HCT116 (cell line): ENCODE data around the gene CDKL5. TPM values are rescaled to one million over a fixed set of nuclear protein-coding genes. Genes with fewer than 3 reads are reported as not detected.

Experiments
- ATAC-seq: fragments of 200-7000 bp; cut with Tn5 transposase; 2 replicates; pipeline ENCODE4 v1.9.1; 2020; ENCODE audit warnings: mild to moderate bottlenecking, moderate library complexity
- BruUV-seq: library from RNA; stranded (reverse); fragments of 400-500 nt; replicated peaks from 2 replicates; lab custom pipeline; 2021; lab: Mats Ljungman, UMichigan
- CTCF ChIA-PET: fragments of 300-600 bp; sonication (Branson Sonifier 250); formaldehyde crosslinking; loops from one replicate; lab custom pipeline; 2021; ENCODE audit warnings: antibody characterized with exemption; lab: Charles Lee
- POLR2A ChIA-PET: fragments of 300-600, 350-600 bp; sonication (Branson Sonifier 250); formaldehyde crosslinking; loops from one replicate; lab custom pipeline; 2021; ENCODE audit warnings: antibody characterized with exemption; lab: Charles Lee
- RAD21 ChIA-PET, 2 experiments: fragments of 300-600 bp; sonication (Branson Sonifier 250); formaldehyde crosslinking; loops; one replicate each; lab custom pipeline; 2023; ENCODE audit warnings: low total read pairs in 2 of 2; ENCODE audit not compliant: uncharacterized antibody in 2 of 2, unreplicated experiment in 2 of 2, low non-redundant PET in 1 of 2; lab: Charles Lee
- DNase-seq: peaks from one replicate; pipeline ENCODE4 v3.0.0-alpha.2; 2010; ENCODE audit warnings: low read depth, low spot score
- H2AFZ ChIP-seq: fragments of 200-600 bp; shearing (Covaris generic), sonication (generic); 2 replicates; pipeline ENCODE4 v1.6.1; 2017; ENCODE audit warnings: low read depth, mixed run types, mixed read lengths, antibody characterized with exemption, low read length; ENCODE audit not compliant: poor library complexity, severe bottlenecking
- H3K27ac ChIP-seq: 2 replicates; pipeline ENCODE4 v1.5.1; 2012; ENCODE audit warnings: low read depth, low read length
- H3K27me3 ChIP-seq: fragments of 200-600 bp; sonication (generic); 2 replicates; pipeline ENCODE4 v1.6.1; 2016; ENCODE audit warnings: mixed run types, low read length, mixed read lengths; ENCODE audit not compliant: insufficient read depth
- H3K36me3 ChIP-seq, 2 experiments: fragments of 200-500 bp in 1 of 2; fragments of 200-600 bp in 1 of 2; sonication (Bioruptor generic) in 1 of 2; sonication (generic) in 1 of 2; 2 replicates each; pipeline versions ENCODE4 v1.5.1 to v1.6.1; 2014 to 2016; ENCODE audit warnings: low read length in 2 of 2, inconsistent platforms in 1 of 2, mixed read lengths in 1 of 2, mixed run types in 1 of 2; ENCODE audit not compliant: insufficient read depth in 2 of 2, control insufficient read depth in 1 of 2
- H3K4me1 ChIP-seq, 2 experiments: fragments of 200-600 bp in 1 of 2; sonication (generic) in 1 of 2; 2 replicates each; pipeline versions ENCODE4 v1.5.1 to v1.6.1; 2012 to 2017; ENCODE audit warnings: low read length in 2 of 2, inconsistent platforms in 1 of 2, mild to moderate bottlenecking in 1 of 2, mixed read lengths in 1 of 2, mixed run types in 1 of 2, moderate library complexity in 1 of 2; ENCODE audit not compliant: insufficient read depth in 2 of 2, control insufficient read depth in 1 of 2
- H3K4me2 ChIP-seq: fragments of 200-600 bp; sonication (generic); 2 replicates; pipeline ENCODE4 v1.6.1; 2017; ENCODE audit warnings: mixed run types, low read length, mixed read lengths
- H3K4me3 ChIP-seq, 2 experiments: fragments of 200-600 bp in 1 of 2; sonication (generic) in 1 of 2; replicated peaks in 1 of 2; 2 replicates each; pipeline ENCODE4 v1.5.1; 2011 to 2016; ENCODE audit warnings: low read length in 2 of 2, control low read depth in 1 of 2, low read depth in 1 of 2, mild to moderate bottlenecking in 1 of 2, mixed read lengths in 1 of 2, mixed run types in 1 of 2
- H3K79me2 ChIP-seq: fragments of 200-600 bp; sonication (generic); 2 replicates; pipeline ENCODE4 v1.6.1; 2017; ENCODE audit warnings: mild to moderate bottlenecking, mixed run types, low read length, moderate library complexity, mixed read lengths; ENCODE audit not compliant: insufficient read depth
- H3K9ac ChIP-seq: fragments of 200-600 bp; sonication (generic); 2 replicates; pipeline ENCODE4 v1.6.1; 2016; ENCODE audit warnings: low read length, mixed read lengths
- H3K9me2 ChIP-seq: fragments of 200-600 bp; sonication (generic), shearing (Covaris generic); 2 replicates; pipeline ENCODE4 v1.6.1; 2017; ENCODE audit warnings: mixed run types, mild to moderate bottlenecking, moderate library complexity; ENCODE audit not compliant: insufficient read depth
- H3K9me3 ChIP-seq, 2 experiments: fragments of 200-500 bp in 1 of 2; fragments of 200-600 bp in 1 of 2; sonication (Bioruptor generic) in 1 of 2; sonication (generic) in 1 of 2; 2 replicates each; pipeline ENCODE4 v1.6.1; 2014 to 2017; ENCODE audit warnings: low read length in 2 of 2, mixed read lengths in 2 of 2, inconsistent platforms in 1 of 2, low read depth in 1 of 2, mild to moderate bottlenecking in 1 of 2, mixed run types in 1 of 2, moderate library complexity in 1 of 2; ENCODE audit not compliant: control insufficient read depth in 1 of 2, insufficient read depth in 1 of 2
- H4K20me1 ChIP-seq: fragments of 200-600 bp; sonication (generic), shearing (Covaris generic); 2 replicates; pipeline ENCODE4 v1.6.1; 2017; ENCODE audit warnings: mixed run types, mild to moderate bottlenecking, moderate library complexity; ENCODE audit not compliant: insufficient read depth
- CEBPB ChIP-seq: IDR thresholded peaks from 2 replicates; pipeline ENCODE4 v1.6.1; 2012; ENCODE audit warnings: low read depth
- EGR1 ChIP-seq: IDR thresholded peaks from 2 replicates; pipeline ENCODE4 v1.6.1; 2012; ENCODE audit warnings: low read depth
- FOSL1 ChIP-seq: IDR thresholded peaks from 2 replicates; pipeline ENCODE4 v1.6.1; 2012; ENCODE audit warnings: low read depth
- POLR2AphosphoS5 ChIP-seq: IDR thresholded peaks from 2 replicates; pipeline ENCODE4 v1.6.1; 2011; ENCODE audit warnings: mild to moderate bottlenecking, low read depth, low read length, moderate library complexity
- RAD21 ChIP-seq: IDR thresholded peaks from 2 replicates; pipeline ENCODE4 v1.6.1; 2012; ENCODE audit warnings: low read depth, mild to moderate bottlenecking
- REST ChIP-seq: IDR thresholded peaks from 2 replicates; pipeline ENCODE4 v1.6.1; 2012; ENCODE audit warnings: low read depth
- ZNF274 ChIP-seq: fragments of 200-500 bp; sonication (Bioruptor generic); IDR thresholded peaks from 2 replicates; pipeline ENCODE4 v1.6.1; 2014; ENCODE audit warnings: mild to moderate bottlenecking, low read depth, low read length, inconsistent platforms
- intact Hi-C: fragments of 100-400 bp; cut with micrococcal nuclease; formaldehyde crosslinking; loops from 2 replicates; pipeline ENCODE4 v1.10.0; 2022
- total RNA-seq: library from RNA; stranded (reverse); gene quantifications from one replicate; pipeline ENCODE4 v1.2.1, GENCODE V29; 2021; ENCODE audit not compliant: unreplicated experiment
- TF ChIP-seq, protein P1 (sequence below): IDR thresholded peaks from 2 replicates; pipeline ENCODE4 v1.6.1; 2011; ENCODE audit warnings: mild to moderate bottlenecking, low read length, moderate library complexity; ENCODE audit not compliant: insufficient replicate concordance; ENCODE audit errors: extremely low read depth
- TF ChIP-seq, protein P2 (sequence below), 3 experiments: fragments of 200-600 bp in 1 of 3; sonication (generic) in 1 of 3; IDR thresholded peaks in 2 of 3; conservative IDR thresholded peaks in 1 of 3; 2 replicates each; pipeline ENCODE4 v1.5.1; 2012 to 2017; ENCODE audit warnings: low read depth in 2 of 3, low read length in 2 of 3, antibody characterized with exemption in 1 of 3, borderline replicate concordance in 1 of 3, control low read depth in 1 of 3, mild to moderate bottlenecking in 1 of 3, mixed read lengths in 1 of 3, mixed run types in 1 of 3, moderate library complexity in 1 of 3; ENCODE audit not compliant: insufficient read depth in 1 of 3

The CDKL5 gene
- total RNA-seq, 1 experiment from 2014 or later = 2.5 TPM

- no peak overlapping the region for H3K27ac ChIP-seq
- CTCF ChIA-PET = interaction anchor here (1.2 kb wide), 1 partner anchor 198 kb away, joined by 3 read pairs; no protein-coding TSS in a partner anchor
- no peaks in the 10 kb centered on the region for H3K27me3 ChIP-seq
- no peaks in the 10 kb centered on the region for H3K36me3 ChIP-seq
- DNase-seq = no peak
- H3K4me2 ChIP-seq = no peak overlapping the region
- no peaks in the 10 kb centered on the region for H3K9me2 ChIP-seq
- H3K9ac ChIP-seq = no peak overlapping the region
- no peak for TF ChIP-seq CEBPB
- TF ChIP-seq, protein P1, sequence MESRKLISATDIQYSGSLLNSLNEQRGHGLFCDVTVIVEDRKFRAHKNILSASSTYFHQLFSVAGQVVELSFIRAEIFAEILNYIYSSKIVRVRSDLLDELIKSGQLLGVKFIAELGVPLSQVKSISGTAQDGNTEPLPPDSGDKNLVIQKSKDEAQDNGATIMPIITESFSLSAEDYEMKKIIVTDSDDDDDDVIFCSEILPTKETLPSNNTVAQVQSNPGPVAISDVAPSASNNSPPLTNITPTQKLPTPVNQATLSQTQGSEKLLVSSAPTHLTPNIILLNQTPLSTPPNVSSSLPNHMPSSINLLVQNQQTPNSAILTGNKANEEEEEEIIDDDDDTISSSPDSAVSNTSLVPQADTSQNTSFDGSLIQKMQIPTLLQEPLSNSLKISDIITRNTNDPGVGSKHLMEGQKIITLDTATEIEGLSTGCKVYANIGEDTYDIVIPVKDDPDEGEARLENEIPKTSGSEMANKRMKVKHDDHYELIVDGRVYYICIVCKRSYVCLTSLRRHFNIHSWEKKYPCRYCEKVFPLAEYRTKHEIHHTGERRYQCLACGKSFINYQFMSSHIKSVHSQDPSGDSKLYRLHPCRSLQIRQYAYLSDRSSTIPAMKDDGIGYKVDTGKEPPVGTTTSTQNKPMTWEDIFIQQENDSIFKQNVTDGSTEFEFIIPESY = no peak
- TF ChIP-seq ZNF274 = no peak
- H3K9me3 ChIP-seq = no peaks in the 10 kb centered on the region
- POLR2A ChIA-PET = no interaction called here
- BruUV-seq = no TSS peak
- RAD21 ChIA-PET = no interaction called here
- no peaks in the 10 kb centered on the region for H3K4me1 ChIP-seq
- ATAC-seq = no peak
- intact Hi-C loops = no loop called here
- H3K4me3 ChIP-seq = no peak overlapping the region
- no peak overlapping the region for H2AFZ ChIP-seq
- H4K20me1 ChIP-seq = no peaks in the 10 kb centered on the region
- no peaks in the 10 kb centered on the region for H3K79me2 ChIP-seq
These were observed 262.6 kb downstream of the CDKL5 start for GRCh38 chrX:18687856-18688495.

DNA sequence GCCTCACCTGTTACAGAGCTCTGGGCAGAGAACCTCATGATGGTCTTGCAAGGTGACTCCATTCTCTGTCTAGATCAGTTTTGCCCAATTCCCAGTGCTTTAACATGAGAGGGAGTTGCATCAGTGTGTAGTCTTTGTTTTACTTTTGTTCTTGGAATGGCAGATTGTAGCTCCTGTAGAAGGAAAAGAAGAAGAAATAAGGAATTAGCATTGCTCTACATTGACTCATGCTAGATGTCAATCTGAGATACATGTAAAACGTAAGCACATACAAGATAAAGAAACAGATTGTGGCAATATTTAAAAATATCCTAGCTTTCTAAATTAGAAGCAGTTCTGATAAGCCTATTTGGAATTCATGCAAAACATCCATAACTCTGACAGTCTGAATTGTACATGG lies 266.0 kb downstream of the CDKL5 start:
- TF ChIP-seq REST = no peak
- TF ChIP-seq, protein P2, sequence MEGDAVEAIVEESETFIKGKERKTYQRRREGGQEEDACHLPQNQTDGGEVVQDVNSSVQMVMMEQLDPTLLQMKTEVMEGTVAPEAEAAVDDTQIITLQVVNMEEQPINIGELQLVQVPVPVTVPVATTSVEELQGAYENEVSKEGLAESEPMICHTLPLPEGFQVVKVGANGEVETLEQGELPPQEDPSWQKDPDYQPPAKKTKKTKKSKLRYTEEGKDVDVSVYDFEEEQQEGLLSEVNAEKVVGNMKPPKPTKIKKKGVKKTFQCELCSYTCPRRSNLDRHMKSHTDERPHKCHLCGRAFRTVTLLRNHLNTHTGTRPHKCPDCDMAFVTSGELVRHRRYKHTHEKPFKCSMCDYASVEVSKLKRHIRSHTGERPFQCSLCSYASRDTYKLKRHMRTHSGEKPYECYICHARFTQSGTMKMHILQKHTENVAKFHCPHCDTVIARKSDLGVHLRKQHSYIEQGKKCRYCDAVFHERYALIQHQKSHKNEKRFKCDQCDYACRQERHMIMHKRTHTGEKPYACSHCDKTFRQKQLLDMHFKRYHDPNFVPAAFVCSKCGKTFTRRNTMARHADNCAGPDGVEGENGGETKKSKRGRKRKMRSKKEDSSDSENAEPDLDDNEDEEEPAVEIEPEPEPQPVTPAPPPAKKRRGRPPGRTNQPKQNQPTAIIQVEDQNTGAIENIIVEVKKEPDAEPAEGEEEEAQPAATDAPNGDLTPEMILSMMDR (IDR thresholded peaks at IDR 0.05 in 2 of 3, conservative IDR thresholded peaks at IDR 0.05 in 1 of 3; ENCODE audit: borderline replicate concordance in 1 of 3, insufficient read depth in 1 of 3, low read depth in 2 of 3, low read length in 2 of 3) = no peak
- no peak for TF ChIP-seq RAD21
- TF ChIP-seq POLR2AphosphoS5 = no peak
- no peak for TF ChIP-seq FOSL1
- no peak for TF ChIP-seq EGR1
- Histone ChIP-seq H3K27me3 (no peaks in the 10 kb centered on the region), H3K4me3 (no peak overlapping the region), H3K4me2 (no peak overlapping the region), H2AFZ (no peak overlapping the region), H3K27ac (no peak overlapping the region), H3K36me3 (no peaks in the 10 kb centered on the region), H3K9me2 (no peaks in the 10 kb centered on the region), H3K9ac (no peak overlapping the region), H3K79me2 (no peaks in the 10 kb centered on the region), H3K9me3 (no peaks in the 10 kb centered on the region), H3K4me1 (no peaks in the 10 kb centered on the region), H4K20me1 (no peaks in the 10 kb centered on the region)
- BruUV-seq = no TSS peak
- DNase-seq (no peak), ATAC-seq (no peak)
- RAD21 ChIA-PET = no interaction called here
- intact Hi-C loops = no loop called here
- CTCF ChIA-PET = no interaction called here
- POLR2A ChIA-PET = no interaction called here
